GM21529 (cell line): ENCODE results near the gene HOXA3.

Experiments used
- ATAC-seq: cut with Tn5 transposase; IDR thresholded peaks from one replicate; pipeline ENCODE4 v1.9.1; 2021; ENCODE audit not compliant: unreplicated experiment

HOXA3 gene

GRCh38 chr7:27131390-27131819 lies 21.0 kb downstream of the HOXA3 start:
- no peak for ATAC-seq

- peak; percentile 73 for ATAC-seq
Measured at GRCh38 chr7:27130540-27131389, 21.6 kb downstream of the HOXA3 start, which contains the start of gene HOXA4. HOXA4 (minus strand) TSS chr7:27130757; CDS start chr7:27130733, 24 bp downstream.

DNA sequence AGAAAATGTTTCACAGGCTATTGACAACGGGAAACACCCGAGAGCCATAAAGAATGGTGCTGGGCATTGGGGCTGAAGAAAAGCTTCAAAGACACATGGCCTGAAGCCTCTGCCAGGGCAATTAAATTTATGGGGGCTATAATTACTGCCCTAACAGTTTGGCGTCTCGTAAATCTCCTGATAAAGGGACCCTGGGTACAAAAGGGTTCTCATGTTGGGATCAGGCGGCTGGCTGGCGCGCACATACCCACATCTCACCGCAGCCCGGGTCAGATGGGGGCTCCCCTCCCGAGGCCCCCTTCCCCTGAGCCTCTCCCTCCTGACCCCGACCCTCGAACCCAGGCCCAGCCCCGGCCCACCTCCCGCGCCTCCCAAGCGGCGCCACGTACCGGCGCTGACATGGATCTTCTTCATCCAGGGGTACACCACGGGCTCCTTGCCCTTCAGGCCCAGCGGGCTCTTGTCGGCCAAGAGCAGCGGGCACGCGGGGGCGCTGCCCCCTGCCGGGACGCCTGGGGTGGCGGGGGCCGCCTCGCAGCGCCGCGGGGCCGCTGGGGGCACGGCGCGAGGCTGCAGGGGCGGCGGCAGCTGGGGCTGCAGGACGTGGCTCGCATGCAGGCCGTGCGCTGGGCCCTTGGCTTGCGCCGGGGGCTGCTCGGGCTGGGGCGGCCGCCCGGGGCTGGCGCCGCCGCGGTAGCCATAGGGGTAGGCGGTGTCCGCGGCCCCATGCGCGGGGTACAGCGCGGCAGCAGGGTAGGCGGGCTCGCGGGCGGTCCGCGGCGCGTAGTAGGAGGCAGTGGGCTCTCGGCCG lies 22.4 kb downstream of the HOXA3 start:
- ATAC-seq, result no peak

DNA sequence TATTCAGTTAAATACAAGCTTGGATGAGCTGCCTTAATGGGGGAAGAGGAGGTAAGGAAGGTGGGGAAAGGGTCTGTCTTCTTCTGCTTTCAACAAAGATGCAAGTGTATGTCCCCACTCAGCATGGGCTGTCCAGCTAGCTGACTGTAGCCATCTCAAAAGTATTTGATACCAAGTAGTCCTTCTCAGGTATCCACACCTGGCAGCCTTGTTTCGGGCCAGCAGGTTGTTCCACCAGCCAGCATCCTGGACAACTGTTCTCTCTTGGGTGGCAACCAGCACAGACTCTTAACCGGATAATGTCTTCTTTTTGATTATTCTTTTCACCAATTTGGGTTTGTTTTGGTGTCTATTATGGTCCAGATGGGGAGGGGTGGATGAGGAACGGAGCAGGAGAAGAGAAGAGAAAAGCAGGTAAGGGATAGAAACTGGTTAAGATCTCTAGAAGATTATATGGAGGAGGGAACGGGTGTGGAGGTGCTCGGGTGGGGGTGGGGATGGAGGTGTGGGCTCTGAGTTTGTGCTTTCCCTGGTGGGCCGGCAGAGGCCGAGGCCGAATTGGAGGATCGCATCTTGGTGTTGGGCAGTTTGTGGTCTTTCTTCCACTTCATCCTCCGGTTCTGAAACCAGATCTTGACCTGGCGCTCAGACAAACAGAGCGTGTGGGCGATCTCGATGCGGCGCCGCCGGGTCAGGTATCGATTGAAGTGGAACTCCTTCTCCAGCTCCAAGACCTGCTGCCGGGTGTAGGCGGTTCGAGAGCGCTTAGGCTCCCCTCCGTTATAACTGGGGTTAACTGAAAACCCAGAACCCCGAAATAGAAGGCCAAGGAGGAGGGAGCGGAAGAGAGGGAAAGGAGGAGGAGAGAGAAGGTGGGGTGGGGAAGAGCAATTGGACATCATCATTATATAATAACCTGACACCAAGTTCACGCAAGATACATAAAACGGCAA lies 23.3 kb downstream of the HOXA3 start:
- ATAC-seq, result no peak

DNA sequence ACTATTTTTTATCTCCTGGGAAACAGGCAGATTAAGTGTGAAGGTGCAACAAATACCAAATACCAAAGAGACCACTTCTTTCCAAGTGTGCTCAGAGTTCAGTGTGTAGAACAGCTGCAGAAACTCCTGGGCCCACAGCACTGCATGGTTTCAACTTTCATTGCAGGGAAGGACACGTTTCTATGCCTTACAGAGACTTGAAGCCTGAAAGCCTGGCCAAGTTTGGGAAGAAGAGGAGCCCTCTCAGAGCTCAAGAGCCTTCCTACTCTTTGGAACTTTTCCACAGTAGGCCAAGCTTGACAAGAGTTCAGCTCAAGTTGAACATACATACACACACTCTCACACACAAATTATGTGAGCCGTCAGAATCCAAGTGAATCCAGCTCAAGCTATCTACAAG lies 24.3 kb downstream of the HOXA3 start:
- no peak for ATAC-seq

DNA sequence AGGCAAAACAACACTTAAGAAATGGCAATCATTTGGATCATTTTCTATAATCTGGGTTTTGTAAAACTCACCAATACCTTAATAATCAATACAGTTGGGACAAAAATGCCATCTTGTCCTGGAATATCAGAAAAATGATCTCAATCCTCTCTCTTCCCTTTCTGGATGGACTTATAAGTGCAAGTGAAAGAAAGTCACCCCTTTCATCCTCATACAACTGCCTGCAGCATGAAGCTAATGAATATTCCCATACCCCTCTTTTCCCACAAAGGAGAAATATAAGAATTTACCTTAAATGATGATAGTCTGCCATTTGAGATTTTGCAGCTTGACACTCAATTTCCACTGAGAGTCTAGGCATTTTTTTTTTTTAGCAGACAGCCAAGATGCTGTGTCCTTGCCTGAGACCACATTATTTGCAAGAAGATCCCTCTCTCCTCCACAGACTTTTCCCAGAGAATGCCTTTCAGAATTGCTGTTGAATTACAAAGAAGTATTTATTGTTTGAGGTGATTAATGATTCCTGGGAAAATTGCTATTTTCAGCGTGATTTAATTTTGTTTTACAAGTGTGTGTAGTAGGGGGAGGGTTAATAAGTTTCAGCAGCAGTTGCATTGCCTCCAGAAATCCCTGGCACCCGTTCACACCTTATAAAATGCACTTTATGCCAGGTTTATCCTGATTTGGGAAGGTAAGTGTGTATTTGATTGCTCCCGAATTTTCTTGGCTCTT lies 25.6 kb downstream of the HOXA3 start:
- no peak for ATAC-seq

GRCh38 chr7:27125986-27126394 lies 26.4 kb downstream of the HOXA3 start:
- ATAC-seq, result no peak

DNA sequence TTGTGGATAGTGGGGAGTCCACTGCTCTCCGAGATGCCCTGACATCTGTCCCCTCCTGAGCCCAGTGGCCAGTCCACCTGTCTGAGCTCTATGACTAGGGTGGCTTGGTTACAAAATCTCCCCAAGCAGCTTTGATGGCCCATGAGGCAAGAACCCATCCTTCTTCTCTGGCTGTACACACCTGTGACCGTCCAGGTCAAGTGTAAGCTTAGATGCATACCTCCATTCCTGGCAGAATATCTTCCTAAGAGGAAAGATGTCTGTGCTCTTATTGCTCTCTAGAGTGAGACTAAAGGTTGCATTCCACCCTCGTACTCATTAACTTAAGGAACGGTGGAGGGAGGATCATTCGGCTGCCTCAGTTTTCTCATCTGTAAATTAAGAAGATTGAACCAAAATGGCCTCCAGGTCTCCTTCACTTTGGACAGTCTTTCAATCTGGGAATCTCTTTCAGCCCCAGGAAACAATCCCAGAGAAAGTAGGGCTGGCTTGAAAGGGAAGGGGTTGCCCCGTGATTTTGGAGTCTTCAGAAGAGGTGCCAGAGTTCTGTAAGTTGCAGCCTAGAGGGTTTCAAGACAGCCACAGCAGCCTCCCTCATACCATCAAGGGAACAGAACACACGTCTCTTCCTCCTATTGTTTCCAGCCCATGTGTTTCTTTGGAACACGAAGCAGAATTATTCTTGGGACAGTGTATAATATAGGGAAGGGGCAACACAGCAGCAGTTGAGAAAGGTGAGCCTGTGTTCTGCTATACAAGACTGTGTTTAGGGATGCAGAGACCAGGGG lies 27.3 kb downstream of the HOXA3 start:
- ATAC-seq, result no peak

GRCh38 chr7:27124096-27124901 lies 28.1 kb downstream of the HOXA3 start:
- ATAC-seq, result no peak

GRCh38 chr7:27123477-27124053 lies 28.8 kb downstream of the HOXA3 start:
- no peak for ATAC-seq

GRCh38 chr7:27123007-27123476 lies 29.3 kb downstream of the HOXA3 start:
- no peak for ATAC-seq

DNA sequence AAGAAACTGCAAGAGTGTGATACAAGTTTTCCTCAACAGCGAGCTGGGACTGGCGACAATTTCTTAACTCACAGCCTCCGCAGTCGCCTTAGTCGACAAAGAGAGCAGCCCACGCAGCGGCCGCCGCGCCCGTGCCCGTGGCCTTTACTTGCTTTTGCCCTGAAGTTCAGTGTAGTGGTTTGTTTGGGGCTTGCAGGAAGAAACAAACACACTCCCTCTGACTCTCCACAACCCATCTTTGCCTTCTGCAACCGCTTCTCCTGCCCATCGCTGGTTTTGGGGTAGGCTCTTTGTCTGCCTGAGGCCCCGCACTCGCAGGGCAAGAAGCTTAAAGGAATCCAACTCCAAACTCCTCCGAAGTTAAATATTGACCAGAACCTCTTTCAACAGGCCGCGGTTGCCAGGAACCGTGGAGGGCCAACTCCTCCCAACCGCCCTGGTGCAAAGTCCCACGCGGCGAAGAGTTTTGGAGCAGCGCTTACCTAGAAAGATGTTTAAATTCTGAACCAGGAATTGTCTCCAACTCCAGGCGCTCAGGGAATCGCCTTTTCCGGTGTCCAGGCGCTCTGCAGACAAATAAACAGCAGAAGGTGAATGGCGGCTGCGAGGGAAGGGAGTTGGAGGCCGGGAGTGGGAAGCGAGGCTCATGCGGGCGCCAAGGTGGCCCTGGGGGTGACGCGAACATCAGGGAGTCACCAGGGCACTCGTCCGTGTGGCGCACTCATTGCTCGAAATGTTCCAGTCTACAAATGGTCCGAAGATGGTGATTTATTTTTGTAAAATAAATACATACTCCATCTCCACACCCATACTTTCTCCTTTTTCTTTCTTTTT lies 30.1 kb downstream of the HOXA3 start:
- no peak for ATAC-seq

DNA sequence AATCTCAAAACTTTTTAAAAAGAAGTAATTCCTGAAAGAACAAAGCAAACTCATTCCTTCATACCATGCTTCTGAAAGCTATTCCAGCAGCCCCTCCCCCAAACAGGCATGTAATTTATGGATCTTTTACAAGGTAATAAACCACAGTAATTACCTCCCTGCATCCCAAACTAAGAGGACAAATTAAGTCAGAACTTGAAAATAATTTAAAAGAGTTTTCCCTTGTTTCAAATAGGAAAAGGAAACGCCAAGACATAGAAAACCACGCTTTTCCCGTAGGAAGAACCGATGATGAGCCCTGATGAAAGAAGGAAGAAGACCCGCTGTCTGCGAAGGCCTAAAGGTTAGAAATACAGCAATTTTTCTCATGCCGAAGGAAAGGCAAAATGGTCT lies 30.7 kb downstream of the HOXA3 start:
- no peak for ATAC-seq

DNA sequence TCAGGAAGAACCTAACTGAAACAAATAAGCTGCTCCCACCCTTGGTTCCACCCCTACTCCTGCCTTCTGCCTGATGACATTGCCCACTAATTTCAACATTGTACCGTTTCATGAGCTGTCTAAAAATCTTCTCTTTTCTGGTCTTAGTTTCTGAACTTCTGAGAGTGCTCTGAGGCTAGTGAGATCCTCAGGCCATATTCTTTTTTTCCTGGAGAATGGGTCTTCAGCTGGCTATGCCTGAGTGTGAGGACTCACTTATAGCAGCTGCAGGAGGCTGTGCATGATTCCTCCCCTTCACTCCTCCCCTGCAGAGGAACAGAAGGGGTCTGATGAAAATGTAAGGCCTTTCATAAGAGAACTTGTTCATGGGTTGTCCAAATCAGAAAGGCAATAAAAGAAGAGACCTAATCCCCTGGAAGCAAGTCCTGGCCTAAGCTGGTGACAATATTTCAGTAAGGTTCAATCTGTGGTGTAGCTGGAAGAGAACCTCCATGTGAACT lies 32.9 kb downstream of the HOXA3 start:
- ATAC-seq, result no peak

DNA sequence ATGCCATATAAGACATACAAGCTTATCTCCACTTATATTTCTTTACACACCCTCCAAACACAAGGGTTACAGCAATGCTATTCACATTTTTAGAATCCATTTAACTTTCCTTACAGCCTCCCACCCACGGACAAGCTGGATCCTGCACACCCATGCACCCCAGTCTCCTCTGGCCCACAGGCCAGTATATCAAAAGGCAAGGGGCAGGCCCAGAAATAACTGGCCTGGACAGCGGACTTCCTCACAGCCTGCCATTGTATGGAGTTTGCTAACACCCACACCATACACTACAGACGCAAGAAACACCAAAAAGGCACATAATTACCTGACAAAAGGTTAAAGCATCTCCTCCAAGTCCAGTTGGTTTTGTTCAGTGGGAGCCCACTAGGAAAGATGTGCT lies 33.8 kb downstream of the HOXA3 start:
- ATAC-seq, result no peak

GRCh38 chr7:27117887-27118491 lies 34.4 kb downstream of the HOXA3 start:
- no peak for ATAC-seq
